ENCODE results near the gene SPAG5.

SPAG5 gene, protein sequence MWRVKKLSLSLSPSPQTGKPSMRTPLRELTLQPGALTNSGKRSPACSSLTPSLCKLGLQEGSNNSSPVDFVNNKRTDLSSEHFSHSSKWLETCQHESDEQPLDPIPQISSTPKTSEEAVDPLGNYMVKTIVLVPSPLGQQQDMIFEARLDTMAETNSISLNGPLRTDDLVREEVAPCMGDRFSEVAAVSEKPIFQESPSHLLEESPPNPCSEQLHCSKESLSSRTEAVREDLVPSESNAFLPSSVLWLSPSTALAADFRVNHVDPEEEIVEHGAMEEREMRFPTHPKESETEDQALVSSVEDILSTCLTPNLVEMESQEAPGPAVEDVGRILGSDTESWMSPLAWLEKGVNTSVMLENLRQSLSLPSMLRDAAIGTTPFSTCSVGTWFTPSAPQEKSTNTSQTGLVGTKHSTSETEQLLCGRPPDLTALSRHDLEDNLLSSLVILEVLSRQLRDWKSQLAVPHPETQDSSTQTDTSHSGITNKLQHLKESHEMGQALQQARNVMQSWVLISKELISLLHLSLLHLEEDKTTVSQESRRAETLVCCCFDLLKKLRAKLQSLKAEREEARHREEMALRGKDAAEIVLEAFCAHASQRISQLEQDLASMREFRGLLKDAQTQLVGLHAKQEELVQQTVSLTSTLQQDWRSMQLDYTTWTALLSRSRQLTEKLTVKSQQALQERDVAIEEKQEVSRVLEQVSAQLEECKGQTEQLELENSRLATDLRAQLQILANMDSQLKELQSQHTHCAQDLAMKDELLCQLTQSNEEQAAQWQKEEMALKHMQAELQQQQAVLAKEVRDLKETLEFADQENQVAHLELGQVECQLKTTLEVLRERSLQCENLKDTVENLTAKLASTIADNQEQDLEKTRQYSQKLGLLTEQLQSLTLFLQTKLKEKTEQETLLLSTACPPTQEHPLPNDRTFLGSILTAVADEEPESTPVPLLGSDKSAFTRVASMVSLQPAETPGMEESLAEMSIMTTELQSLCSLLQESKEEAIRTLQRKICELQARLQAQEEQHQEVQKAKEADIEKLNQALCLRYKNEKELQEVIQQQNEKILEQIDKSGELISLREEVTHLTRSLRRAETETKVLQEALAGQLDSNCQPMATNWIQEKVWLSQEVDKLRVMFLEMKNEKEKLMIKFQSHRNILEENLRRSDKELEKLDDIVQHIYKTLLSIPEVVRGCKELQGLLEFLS

DNA sequence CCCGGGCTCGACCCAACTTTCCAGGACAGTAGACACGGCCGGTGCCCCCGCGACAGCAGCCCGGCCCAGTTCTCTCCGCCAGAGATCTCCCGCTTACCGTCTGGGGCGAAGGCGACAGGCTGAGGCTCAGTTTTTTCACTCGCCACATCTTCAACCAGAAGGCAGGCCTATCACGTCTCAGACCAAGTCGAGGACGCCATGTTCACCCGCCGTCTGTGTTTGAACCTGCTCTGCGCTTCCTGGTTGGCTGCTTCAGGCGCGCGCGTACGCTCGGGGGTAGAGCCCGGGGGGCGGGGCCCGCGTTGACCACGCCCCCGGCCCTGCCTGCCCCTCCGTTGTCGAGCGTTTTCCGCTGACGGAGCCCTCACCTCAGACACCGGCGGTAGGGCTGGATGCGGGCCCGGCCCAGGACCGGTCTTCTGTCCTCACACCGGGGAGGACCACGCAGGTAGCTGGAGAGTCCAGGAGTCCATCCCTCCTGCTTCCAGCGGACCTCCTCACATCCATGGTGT is at the start of gene SPAG5:
Gene SPAG5, minus strand, starts transcription at position 227 of the 512 bp plus-strand sequence. Its CDS starts 79 bp downstream, at position 148.
- peak; percentile 94 for DNase-seq

DNA sequence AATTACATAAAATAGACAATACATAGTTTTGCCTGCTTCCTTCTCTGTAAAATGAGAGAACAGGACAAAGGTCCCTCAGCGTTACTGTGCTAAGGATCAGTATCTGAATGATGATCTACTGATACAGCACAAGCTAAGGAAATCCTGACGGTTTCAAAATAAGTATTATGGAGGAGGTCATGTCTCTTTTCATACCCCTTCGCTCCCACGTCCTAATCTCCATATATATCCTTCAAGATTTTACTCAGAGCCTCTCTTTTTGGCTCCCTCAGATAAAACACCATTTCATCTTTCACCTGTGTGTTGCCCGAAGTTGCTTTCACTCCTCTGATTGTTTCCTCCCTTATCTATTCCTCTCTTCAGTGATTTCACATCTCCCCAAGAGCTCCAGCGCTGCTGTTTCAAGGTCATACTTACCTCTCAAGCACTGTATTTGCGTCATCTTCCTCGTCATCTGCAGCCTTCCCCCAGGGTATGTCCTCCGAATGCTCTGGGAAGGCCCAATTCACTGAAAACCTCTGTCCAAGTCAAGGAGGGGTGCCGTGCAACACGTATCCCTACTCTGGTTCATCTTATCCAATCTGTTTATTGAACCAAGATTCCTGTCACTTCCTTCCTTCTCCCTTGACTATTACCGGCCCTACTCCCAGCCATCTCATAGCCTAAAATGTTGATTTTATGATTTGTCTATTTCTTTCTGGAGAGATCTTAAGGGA is 47.4 kb upstream of the SPAG5 start:
- no peak for DNase-seq

DNA sequence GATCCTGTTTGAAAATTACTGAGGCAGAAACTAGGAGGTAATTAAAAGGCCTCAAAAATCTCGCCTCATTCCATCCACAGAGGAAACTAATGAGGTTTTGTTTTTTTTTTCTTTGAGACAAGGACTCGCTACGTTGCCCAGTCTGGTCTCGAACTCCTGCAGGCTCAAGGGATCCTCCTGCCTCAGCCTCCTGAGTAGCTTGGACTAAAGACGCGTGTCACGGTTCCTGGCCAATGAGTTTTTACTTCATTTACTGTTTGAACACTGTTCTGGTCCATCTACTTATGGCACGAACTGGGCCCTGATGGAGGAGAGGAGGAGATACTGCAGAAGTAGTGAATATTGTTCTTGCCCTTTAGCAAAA is 46.7 kb upstream of the SPAG5 start:
- DNase-seq, result peak; percentile 20 to 27

DNA sequence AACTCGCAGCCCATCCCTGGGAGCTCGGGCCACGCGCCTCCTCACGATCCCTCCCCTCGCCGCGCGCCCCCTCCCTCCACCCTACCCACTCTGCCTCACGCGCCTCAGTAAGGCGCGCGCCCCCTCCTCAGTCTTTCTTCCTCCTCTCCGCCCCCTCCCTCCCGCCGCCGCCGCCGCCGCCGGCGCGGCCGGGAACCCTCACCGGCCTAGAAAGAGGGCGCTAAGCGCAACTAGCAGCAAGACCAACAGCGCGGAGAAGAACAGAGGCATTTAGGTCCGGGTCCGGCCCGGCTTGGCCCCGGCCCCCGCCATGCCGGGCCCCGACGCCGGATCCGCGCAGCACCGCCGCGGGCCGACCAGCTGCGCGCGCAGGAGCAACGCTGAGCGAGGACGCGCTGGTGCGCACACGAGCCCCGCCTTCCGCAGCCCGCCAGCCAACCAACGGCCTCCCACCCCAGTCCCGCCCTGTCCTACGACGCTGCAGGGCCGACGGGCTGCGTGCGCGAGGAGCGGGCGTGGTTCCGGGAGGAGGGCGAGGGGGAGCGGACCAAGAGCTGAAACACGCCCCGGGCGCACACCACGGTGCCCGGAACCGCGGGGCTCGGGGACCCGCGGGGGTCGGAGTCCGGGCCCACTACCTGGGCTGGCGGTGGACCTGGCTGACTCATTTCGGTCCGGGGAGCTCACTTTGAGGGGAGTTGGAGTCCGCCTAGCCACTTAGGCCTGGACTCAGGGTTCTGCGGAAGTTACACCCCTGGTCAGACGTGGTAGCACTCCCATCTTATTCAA is 46.2 kb upstream of the SPAG5 start, which contains the start of gene BLTP2:
Gene BLTP2, minus strand, starts transcription at position 372 of the 789 bp plus-strand sequence. Its CDS starts 102 bp downstream, at position 270.
- peak; percentile 95 to 96 for DNase-seq

DNA sequence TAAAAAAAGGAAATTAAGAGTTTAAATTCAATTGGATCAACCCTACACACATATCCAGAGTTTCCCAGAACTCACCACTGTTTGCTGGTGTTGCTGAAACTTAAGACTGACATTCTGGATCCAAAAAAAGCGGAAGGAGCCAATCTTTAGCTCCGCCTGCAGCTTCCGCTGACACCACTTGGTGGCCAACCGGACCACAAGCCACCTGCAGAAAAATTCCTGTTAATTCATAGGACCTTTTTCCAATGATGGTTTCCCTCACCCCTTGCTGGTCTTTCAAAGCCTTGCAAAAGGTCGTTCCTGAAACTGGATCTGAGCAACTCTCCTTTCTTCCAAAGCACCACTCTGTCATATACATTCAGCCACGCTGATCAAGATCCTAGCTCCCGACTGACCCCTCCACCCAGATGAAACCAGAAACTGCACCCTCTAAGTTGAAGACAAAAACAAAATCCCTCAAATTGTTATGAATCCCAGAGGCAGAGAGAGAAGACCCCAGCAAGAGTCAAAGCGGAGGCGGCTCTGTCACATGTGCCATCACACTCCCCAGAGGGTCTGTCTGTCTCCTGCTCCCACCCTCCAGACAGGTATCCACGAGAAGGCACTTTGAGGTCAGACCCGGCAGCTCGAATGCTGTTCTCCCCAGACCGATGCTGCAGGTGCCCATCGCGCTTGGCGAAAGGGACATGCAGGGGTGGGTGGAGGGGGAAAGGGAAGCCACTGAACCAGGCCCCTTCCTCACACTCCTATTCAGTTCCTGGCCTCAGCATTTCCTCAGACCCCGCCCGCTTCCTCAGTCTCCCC is 45.4 kb upstream of the SPAG5 start:
- DNase-seq, result peak; percentile 40 to 50

DNA sequence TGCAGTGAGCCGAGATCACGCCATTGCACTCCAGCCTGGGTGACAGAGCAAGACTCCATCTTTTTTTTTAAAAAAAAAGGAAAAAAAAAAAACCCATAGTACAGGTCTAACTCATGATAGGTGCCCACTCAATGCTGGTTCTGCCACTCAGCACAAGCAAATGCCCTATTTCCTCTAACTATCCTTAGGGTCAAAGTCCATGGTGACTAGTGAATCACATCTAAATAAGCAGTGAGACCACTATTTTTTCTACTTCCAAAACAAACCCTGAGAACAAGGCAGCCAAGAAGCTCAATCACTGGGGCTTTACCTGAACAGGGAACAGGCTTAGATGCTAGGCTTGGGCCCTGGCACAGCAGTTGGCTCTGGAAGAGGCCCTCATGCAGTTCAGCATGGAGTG is 42.8 kb upstream of the SPAG5 start:
- DNase-seq, result no peak

DNA sequence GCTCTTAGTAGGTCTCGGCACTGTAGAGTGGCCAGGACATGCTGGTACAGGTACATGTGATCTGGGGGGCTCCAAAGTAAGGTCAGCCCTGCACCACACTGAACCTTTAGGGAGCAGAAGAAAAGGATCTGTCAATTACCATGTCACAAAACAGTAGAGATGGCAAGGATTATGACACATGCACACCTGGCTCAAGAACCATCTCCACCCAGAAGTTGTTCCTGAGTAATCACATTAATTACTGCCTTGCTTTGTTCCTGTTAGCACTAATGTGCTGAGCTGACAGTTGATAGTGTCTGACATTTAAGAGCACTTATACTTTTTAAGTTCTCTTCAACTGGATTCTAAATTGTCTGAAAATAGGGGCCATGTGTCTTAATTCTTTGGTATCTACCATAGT is 36.7 kb upstream of the SPAG5 start:
- DNase-seq, result no peak

DNA sequence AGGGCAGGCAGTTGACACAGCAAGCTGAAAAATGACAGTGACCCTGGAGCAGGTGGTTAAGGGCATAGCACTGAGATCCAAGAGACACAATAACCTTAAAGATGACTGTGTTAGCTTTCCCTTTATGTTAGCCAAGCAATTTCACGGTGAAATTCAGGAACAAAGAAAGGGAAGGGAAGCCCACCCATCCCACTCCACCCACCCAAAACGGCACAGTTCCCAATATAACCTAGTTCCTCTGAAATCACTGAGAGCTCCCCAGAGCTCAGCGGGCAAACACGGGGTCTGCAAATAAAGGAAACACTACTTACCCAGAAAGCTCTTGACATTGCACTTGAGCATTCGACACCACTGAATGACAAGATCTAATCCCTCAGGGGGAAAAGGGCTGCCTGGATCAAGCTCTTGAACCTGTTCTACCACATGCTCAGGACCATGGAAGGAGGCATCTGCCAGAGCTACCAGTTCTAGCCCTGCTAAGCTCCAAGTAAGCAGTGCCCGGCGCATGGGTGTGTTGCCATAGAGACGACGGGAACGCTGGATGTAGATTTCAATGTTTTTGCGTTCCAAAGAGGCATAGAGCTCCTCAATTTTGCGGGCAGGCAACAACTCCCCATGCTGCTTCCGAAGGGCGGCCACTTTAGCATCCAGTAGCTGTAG is 35.5 kb upstream of the SPAG5 start:
- no peak for DNase-seq

DNA sequence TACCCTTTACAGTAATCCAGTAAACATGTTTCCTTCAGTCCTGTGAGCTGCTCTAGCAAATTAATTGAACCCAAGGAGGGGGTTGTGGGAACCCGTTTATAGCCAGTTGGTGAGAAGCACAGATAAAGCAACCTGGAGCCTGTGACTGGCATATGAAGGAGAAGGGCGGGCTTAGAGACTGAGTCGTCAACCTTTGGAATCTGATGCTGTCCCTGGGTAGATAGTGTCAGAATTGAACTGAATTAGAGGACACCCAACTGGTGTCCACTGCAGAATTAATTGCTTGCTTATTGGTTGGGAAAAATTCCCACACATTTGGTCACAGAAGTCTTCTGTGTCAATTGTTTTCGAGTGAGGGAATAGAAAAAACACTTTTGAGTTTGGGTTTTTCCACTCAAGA is 28.0 kb upstream of the SPAG5 start:
- DNase-seq, result no peak

DNA sequence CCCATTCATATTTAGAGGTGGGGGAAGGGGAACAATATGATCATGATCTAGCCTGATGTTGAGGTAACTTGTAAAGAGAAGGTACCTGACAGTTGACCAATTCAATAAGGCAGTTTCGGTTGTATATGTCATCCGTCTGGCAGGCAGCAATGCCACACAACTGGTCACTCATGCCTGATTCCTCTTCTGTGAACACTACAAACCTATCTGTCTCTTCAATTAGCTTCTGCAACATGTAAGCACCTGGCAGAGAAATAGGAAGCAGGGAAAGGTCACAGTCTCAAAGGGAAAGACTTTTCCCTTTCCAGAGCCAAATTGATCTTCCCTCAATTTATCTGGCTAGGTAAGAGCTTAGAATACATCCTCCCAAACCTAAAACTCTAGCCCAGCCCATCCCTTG is 25.3 kb upstream of the SPAG5 start:
- DNase-seq, result no peak

DNA sequence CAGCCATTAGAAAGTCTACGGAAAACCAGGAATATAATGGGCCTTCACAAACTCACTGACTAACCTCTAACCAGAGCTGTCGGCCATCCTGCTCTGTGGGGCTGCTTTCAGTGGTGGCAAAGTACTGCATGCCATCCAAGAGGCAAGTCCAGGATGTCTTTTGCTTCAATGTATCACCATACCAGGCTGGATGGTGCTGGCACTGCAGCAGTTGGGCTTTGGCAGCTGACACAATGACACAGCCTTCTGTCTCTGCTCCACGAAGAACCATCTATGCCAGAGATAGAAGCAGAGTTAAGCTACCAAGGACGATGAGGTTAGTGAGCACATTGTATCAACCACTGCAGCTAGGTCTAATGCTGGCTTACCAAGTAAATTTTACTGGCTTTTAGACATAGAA is 24.9 kb upstream of the SPAG5 start:
- DNase-seq, result no peak

DNA sequence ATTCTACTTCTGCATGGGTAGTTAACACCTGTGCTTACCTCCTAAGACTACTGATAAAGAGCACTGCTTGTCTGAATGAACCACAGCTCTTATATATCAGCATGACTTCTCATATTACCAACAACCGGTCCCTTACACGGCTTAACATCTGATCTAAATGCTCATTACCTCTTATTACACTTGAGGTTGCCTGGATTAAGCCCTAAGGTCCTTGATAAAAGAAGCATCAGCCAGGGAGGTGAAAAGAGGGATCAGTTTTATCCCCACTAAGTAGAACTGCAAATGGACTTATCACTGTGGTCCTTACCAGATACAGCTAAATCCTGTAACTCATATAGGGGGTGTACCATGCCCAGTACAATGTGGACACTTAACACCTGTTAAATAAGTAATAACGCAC is 23.4 kb upstream of the SPAG5 start:
- no peak for DNase-seq

DNA sequence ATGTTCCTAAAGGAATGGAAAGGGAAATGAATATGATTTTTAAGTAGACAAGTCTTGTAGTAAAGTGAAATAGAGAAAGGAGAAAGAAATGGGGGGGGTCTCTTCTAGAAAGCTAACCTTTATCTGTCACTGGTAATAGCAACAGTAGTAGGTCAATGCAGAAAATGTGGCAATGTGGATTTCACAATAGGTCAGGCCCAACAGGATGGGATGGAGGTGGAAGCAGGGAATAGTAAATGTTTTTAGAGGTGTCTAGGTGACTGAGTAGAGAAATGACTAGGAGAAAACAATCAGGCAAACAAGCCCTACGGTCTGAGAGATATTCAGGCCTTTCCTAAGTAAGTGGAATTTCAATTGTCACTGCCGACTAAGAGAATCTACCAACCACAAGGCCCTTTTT is 21.2 kb upstream of the SPAG5 start:
- DNase-seq, result no peak

DNA sequence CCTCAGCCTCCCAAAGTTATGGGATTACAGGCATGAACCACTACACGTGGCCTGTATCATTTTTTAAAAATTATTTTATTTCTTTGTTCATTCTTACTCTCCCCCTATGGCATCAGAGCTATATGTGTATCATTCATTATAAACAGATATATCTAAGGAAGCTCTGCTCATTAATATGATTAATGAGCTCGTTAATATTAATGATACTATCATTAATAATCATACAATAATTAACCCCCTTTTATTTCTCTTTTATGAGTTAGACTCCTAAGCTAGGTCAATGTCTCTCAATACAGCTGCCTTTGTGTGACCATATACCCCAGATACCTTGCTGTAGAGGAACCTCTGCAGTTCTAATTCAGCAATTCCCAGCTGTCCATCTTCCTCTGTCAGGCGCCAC is 19.6 kb upstream of the SPAG5 start:
- no peak for DNase-seq

DNA sequence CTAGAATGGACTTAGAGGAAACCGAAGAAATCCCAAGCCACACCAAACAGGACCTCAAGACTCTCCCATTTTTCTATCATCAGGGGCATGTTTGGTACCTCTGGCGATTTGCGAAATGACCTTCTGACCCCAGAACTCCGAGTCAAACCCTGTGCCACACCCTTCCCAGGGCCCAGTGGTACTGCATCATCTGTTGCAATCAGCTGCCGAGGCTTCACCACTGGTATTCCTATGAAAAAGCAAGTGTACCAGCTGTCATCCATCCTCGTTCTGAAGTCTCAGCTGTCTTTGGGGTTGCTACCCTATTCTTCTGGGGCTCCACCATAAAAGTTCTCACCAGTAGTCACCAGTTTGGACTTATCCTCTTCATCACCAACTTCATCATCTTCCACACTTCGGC is 17.5 kb upstream of the SPAG5 start:
- DNase-seq, result no peak

DNA sequence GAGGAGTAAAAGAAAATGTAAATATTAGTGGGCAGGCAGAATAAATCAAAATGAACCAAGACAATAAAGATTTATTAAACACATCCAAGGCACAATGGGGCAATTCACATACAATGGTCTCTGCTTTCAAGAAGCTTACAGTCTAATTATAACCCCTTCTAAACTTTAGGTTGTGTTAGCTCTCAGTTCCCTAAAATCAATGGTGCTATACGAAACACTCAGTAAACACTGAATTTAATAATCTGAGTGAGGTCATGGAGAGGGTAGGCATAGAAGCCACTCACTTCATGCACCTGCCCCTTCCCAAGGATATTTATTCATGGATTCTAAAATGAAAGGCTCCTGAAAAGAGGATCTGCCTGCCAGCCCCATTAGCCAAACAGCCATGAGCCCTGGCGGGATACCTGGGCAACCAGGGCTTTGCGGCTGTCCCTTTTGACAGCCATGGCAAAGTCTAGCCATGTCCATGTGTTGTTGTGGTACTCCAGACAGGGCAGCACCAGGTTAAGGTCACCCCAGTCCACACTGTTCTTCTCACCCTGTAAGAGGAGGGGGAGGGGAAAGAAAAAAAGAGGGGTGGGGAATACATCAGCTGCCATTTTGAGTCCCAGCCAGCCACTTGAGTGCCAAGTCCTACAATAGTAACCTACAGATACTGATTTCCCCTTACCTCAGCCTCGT is 16.6 kb upstream of the SPAG5 start:
- DNase-seq, result no peak

DNA sequence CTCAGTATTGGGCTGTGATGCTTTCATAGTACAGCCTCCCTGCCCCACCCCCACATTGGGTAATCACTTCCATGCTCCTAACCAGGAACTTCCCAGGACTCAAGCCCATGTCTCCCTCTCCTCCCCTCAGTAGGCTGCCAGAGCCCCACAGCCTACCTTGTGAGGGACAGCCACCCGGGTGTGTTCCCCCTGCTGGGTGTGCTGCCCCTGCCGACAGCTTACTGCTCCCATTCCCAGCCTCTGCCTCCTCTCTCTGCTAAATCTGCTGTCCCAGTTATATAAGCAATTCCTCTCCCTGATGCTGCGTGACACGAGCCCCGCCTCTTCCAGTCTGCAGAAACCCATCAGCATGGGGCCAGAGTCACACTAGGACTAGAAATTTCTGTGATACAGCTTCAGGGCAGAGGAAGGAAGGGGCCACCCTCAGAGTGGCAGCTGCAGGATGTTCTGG is 15.1 kb upstream of the SPAG5 start, which contains the start of gene RSKR:
Gene RSKR, minus strand, starts transcription at position 255 of the 451 bp plus-strand sequence. Its CDS starts 24 bp downstream, at position 231.
- DNase-seq, result no peak

DNA sequence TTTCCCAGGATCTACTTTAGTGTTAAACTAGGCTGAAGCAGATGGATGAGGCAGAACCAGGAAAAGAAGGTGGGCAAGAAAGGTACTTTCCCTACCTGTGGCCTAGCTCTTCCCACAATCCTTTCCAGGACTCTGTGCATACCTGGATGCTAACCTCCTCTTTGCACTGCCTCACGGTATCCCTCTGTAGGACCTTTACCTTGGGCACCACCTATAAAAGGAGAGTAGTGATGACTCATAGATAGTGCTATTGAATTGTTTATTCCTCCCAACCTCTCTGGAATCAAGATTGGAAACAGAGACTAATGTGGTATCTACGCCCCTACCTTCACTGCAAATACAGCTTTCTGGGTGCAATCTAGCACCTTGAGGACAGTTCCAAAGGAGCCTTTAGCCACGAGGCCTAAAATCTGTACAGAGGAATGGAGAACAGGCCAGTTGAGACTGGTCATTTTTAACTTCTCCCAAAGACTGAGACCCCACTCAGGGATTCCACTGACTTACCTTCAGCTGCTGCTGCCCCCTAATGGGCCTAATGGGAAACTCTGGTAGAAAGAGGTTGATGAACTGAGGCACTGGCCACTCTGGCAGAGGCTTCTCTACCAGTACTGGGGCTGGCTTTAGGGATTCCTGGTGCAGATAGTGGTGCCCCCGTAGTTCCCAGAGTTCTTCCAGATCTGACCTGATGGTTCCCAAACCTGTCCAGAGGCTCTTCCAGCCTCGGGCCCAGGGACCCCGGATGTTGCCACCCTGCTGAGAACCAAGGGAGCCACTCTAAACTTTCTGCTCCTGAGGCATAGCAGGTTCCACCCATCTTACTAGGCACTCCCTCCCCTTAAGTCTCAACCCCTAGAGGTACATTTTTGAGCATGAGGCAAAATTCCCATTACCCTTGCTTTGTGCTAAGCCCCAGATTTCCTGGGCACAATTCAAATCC is 14.4 kb upstream of the SPAG5 start:
- DNase-seq, result peak; percentile 15 to 43

All from stimulated activated CD4-positive, alpha-beta T cell treated with anti-CD3 and anti-CD28 coated beads, Interleukin-2, amount 100 ng/mL, for 24 hours (primary cell).